ENCODE results near the gene DOCK2.
"Not testable (repeated sequence)": the region's sequence is repeated elsewhere in the genome, so short reads cannot be mapped to it uniquely, and the experiment has no call there.

The DOCK2 gene

GRCh38 chr5:169751490-169751889 is 114.4 kb downstream of the DOCK2 start:
- intact Hi-C loops (cut with micrococcal nuclease), result no loop called here
- Mint-ChIP-seq H3K36me3 (ENCODE audit: low read depth) (peaks cover 87% of the 10 kb centered on the region), H3K4me1 (ENCODE audit: low read depth) (peaks cover 14% of the 10 kb centered on the region), H3K9me3 (no peaks in the 10 kb centered on the region), H3K27me3 (no peaks in the 10 kb centered on the region), H3K4me3 (no peak overlapping the region), H3K27ac (no peak overlapping the region)

DNA sequence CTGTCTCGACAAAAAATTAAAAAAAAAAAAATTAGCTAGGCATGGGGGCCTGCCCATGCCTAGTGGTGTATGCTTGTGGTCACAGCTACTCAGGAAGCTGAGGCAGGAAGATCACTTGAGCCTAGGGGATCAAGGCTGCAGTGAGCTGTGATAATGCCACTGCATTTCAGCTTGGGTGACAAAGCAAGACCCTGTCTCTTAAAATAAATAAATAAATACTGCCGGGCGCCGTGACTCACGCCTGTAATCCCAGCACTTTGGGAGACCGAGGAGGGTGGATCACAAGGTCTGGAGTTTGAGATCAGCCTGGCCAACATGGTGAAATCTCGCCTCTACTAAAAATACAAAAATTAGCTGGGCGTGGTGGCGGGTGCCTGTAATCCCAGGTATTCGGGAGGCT is 115.5 kb downstream of the DOCK2 start:
- intact Hi-C loops (cut with micrococcal nuclease); H3K27ac Mint-ChIP-seq; H3K27me3 Mint-ChIP-seq; H3K4me3 Mint-ChIP-seq; H3K9me3 Mint-ChIP-seq: not testable (repeated sequence)
- peaks cover 87% of the 10 kb centered on the region for H3K36me3 Mint-ChIP-seq (ENCODE audit: low read depth)
- H3K4me1 Mint-ChIP-seq (ENCODE audit: low read depth), result peaks cover 14% of the 10 kb centered on the region

- intact Hi-C loops (cut with micrococcal nuclease), result no loop called here
- Mint-ChIP-seq H3K4me3 (no peak overlapping the region), H3K36me3 (ENCODE audit: low read depth) (peaks cover 82% of the 10 kb centered on the region), H3K4me1 (ENCODE audit: low read depth) (peaks cover 14% of the 10 kb centered on the region), H3K9me3 (no peaks in the 10 kb centered on the region), H3K27ac (no peak overlapping the region), H3K27me3 (no peaks in the 10 kb centered on the region)
These were observed 116.7 kb downstream of the DOCK2 start for GRCh38 chr5:169753795-169754194.

- peaks cover 77% of the 10 kb centered on the region for H3K36me3 Mint-ChIP-seq (ENCODE audit: low read depth)
- H3K27ac Mint-ChIP-seq, result no peak overlapping the region
- peaks cover 13% of the 10 kb centered on the region for H3K4me1 Mint-ChIP-seq (ENCODE audit: low read depth)
- no peaks in the 10 kb centered on the region for H3K27me3 Mint-ChIP-seq
- H3K4me3 Mint-ChIP-seq, result no peak overlapping the region
- no peaks in the 10 kb centered on the region for H3K9me3 Mint-ChIP-seq
- intact Hi-C loops (cut with micrococcal nuclease), result no loop called here
These were observed 117.7 kb downstream of the DOCK2 start for GRCh38 chr5:169754737-169755136.

DNA sequence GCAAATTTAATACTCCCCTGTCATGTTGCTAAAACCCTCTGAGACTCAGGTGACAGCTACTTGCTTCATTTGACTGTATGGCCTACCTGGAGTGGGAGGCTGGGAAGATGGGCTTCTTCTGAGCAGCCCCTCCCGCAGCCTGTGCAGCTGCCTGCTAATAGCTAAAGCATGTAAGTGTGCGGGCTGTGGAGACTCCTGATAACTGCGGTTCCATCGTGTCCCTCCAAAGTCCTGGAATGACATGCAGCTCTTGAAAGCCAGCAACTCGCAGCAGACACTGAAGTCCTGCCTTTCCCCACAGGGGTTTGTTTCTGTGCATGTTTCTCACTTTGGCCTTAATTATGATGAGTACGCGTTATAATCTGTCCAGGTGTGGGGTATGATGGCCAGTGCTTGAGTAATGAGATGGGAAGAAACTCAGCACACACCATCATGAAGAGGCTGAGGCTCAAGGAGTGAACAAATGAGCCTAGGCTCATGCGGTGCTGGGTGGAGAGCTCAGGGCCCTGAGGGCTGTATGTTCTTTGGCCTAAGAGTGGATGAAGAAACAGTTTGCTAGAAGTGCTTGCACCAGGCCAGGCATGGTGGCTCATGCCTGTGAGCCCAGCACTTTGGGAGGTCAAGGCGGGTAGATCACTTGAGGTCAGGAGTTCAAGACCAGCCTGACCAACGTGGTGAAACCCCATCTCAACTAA is 119.1 kb downstream of the DOCK2 start:
- Mint-ChIP-seq H3K27me3 (no peaks in the 10 kb centered on the region), H3K36me3 (ENCODE audit: low read depth) (peaks cover 76% of the 10 kb centered on the region), H3K4me1 (ENCODE audit: low read depth) (peaks cover 9% of the 10 kb centered on the region), H3K9me3 (no peaks in the 10 kb centered on the region), H3K27ac (no peak overlapping the region), H3K4me3 (no peak overlapping the region)
- intact Hi-C loops (cut with micrococcal nuclease), result no loop called here

GRCh38 chr5:169757016-169757415 is 119.9 kb downstream of the DOCK2 start:
- peaks cover 9% of the 10 kb centered on the region for H3K4me1 Mint-ChIP-seq (ENCODE audit: low read depth)
- intact Hi-C loops (cut with micrococcal nuclease), result no loop called here
- H3K27ac Mint-ChIP-seq, result no peak overlapping the region
- H3K36me3 Mint-ChIP-seq (ENCODE audit: low read depth), result peaks cover 76% of the 10 kb centered on the region
- no peaks in the 10 kb centered on the region for H3K9me3 Mint-ChIP-seq
- no peak overlapping the region for H3K4me3 Mint-ChIP-seq
- no peaks in the 10 kb centered on the region for H3K27me3 Mint-ChIP-seq

DNA sequence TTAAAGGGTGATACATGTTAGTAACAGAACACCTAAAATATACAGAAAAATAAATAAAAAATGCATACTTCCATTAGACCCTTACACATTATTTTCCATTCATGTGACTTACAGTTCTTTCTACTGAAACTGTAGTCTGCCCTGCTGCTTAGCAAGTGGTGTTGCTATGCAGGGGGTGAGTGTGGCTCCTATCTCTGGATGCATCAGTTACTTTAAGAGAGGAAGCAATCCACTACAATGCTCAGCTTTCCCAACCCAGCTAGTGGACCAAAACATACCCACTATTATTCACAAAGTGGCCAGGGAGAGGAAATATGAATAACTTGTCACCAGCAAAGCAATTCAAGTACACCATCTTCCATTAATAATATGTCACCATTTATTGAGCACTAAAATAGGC is 121.8 kb downstream of the DOCK2 start:
- H3K36me3 Mint-ChIP-seq (ENCODE audit: low read depth), result peaks cover 78% of the 10 kb centered on the region
- H3K4me3 Mint-ChIP-seq, result no peak overlapping the region
- no peak overlapping the region for H3K27ac Mint-ChIP-seq
- no peaks in the 10 kb centered on the region for H3K27me3 Mint-ChIP-seq
- H3K4me1 Mint-ChIP-seq (ENCODE audit: low read depth), result peaks cover 6% of the 10 kb centered on the region
- intact Hi-C loops (cut with micrococcal nuclease), result no loop called here
- no peaks in the 10 kb centered on the region for H3K9me3 Mint-ChIP-seq

DNA sequence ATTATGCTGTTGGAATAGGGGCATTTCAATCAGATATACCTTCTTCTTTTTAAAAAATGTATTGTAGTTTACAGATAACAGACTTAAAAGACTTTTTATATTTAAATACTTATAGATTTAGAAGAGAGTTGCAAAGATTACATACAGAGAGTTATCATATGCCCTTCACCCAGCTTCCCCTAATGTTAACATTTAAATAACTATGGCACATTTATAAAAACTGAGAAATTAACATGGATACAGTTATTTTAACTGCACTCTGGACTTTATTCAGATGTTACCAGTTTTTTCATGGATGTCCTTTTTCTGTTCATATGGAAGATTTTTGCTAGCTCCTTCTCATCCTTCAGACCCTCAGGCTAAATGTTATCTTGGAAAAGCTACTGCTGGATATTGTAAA is 123.2 kb downstream of the DOCK2 start:
- peaks cover 85% of the 10 kb centered on the region for H3K36me3 Mint-ChIP-seq (ENCODE audit: low read depth)
- no peaks in the 10 kb centered on the region for H3K27me3 Mint-ChIP-seq
- no peak overlapping the region for H3K27ac Mint-ChIP-seq
- H3K9me3 Mint-ChIP-seq, result no peaks in the 10 kb centered on the region
- intact Hi-C loops (cut with micrococcal nuclease), result no loop called here
- no peaks in the 10 kb centered on the region for H3K4me1 Mint-ChIP-seq (ENCODE audit: low read depth)
- H3K4me3 Mint-ChIP-seq, result no peak overlapping the region

GRCh38 chr5:169762338-169763095 is 125.4 kb downstream of the DOCK2 start:
- Mint-ChIP-seq H3K4me1 (ENCODE audit: low read depth) (no peaks in the 10 kb centered on the region), H3K9me3 (no peaks in the 10 kb centered on the region), H3K27me3 (no peaks in the 10 kb centered on the region), H3K27ac (no peak overlapping the region), H3K4me3 (no peak overlapping the region), H3K36me3 (ENCODE audit: low read depth) (peaks cover 89% of the 10 kb centered on the region)
- intact Hi-C loops (cut with micrococcal nuclease), result no loop called here

- intact Hi-C loops (cut with micrococcal nuclease), result no loop called here
- Mint-ChIP-seq H3K4me1 (ENCODE audit: low read depth) (no peaks in the 10 kb centered on the region), H3K27ac (no peak overlapping the region), H3K9me3 (no peaks in the 10 kb centered on the region), H3K27me3 (no peaks in the 10 kb centered on the region), H3K36me3 (ENCODE audit: low read depth) (peaks cover 91% of the 10 kb centered on the region), H3K4me3 (no peak overlapping the region)
These were observed 126.4 kb downstream of the DOCK2 start for GRCh38 chr5:169763376-169764017.

DNA sequence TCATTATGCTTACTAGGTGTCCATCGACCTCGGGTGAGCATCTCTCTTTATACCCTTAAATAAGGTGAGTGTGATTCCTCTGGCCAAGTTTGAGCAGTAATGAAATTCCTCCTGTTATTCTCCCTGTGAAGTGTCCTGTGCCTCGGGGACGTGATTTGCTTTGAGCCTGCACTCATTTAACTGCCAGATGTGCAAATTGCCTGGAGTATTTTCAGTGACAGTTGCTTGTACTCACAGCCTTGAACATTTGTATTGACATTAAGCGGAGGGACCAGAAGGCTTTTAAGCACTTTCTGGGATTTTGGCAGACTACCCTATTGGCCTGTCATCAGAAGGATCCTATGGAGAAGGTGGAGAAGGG is 126.9 kb downstream of the DOCK2 start:
- Mint-ChIP-seq H3K9me3 (no peaks in the 10 kb centered on the region), H3K27ac (no peak overlapping the region), H3K4me1 (ENCODE audit: low read depth) (no peaks in the 10 kb centered on the region), H3K27me3 (no peaks in the 10 kb centered on the region), H3K4me3 (no peak overlapping the region), H3K36me3 (ENCODE audit: low read depth) (peaks cover 96% of the 10 kb centered on the region)
- intact Hi-C loops (cut with micrococcal nuclease), result no loop called here

- peaks cover 94% of the 10 kb centered on the region for H3K36me3 Mint-ChIP-seq (ENCODE audit: low read depth)
These were observed 128.3 kb downstream of the DOCK2 start for GRCh38 chr5:169765176-169765996.

DNA sequence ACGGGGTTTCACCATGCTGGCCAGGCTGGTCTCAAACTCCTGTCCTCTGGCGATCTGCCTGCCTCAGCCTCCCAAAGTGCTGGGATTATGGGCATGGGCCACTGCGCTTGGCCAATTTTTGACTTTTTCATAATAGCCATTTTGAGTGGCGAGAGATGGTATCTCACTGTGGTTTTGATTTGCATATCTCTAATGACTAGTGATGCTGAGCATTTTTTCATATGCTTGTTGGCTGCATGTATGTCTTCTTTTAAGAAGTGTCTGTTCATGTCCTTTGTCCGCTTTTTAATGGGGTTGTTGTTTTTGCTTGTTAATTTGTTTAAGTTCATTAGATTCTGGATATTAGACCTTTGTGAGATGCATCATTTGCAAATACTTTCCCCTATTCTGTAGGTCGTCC is 129.9 kb downstream of the DOCK2 start:
- H3K4me3 Mint-ChIP-seq; intact Hi-C loops (cut with micrococcal nuclease); H3K4me1 Mint-ChIP-seq (ENCODE audit: low read depth); H3K27me3 Mint-ChIP-seq; H3K9me3 Mint-ChIP-seq; H3K27ac Mint-ChIP-seq: not testable (repeated sequence)
- H3K36me3 Mint-ChIP-seq (ENCODE audit: low read depth), result peaks cover 91% of the 10 kb centered on the region

More at GRCh38 chr5:169765176-169765996, 128.3 kb downstream of the DOCK2 start:
- intact Hi-C loops (cut with micrococcal nuclease), result no loop called here
- Mint-ChIP-seq H3K27me3 (no peaks in the 10 kb centered on the region), H3K4me3 (no peak overlapping the region), H3K9me3 (no peaks in the 10 kb centered on the region), H3K4me1 (ENCODE audit: low read depth) (no peaks in the 10 kb centered on the region), H3K27ac (no peak overlapping the region)

DNA sequence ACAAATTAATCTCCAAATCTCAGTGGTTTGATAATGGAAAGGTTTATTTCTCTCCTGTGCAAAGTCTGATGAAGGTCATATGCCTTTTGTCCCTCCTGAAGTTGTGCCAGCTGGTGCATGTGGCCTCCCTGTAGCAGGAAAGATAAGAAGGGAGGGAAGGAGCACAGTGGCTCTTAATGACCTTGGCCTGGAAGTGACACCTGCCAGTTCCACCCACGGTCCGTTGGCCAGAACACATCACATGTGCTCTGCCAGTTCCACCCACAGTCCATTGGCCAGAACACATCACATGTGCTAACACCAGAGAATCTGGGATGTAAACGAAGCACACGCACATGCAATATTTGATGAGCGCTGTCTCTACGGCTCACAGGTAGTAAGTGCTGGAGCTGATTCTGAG is 130.9 kb downstream of the DOCK2 start:
- no peak overlapping the region for H3K27ac Mint-ChIP-seq
- H3K36me3 Mint-ChIP-seq (ENCODE audit: low read depth), result peaks cover 91% of the 10 kb centered on the region
- H3K9me3 Mint-ChIP-seq, result no peaks in the 10 kb centered on the region
- no peaks in the 10 kb centered on the region for H3K4me1 Mint-ChIP-seq (ENCODE audit: low read depth)
- H3K27me3 Mint-ChIP-seq, result no peaks in the 10 kb centered on the region
- intact Hi-C loops (cut with micrococcal nuclease), result no loop called here
- H3K4me3 Mint-ChIP-seq, result no peak overlapping the region

All from dendritic cell treated with granulocyte-macrophage colony-stimulating factor and Interleukin-4, amounts not matched to agents 40 ng/mL and 50 ng/mL, for 4 days (primary cell).